ENCODE data around the gene FUT4.

FUT4 gene

DNA sequence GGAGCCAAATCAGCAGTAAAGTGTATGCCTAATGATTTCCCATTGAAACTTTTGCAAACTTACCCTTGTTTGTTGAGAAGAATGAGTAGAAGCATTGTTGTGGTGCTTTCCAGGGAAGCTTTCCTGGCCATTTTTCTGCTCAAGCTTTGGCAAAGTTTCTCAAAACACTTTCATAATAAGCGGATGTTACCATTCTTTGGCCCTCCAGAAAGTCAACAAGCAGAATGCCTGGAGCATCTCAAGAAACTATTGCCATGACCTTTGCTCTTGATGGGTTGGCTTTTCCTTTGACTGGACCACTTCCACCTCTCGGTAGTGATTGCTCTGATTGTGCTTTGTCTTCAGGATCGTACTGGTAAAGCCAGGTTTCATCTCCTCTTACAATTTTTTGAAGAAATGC, 34.1 kb downstream of the FUT4 start:
- DNase-seq (ENCODE audit: low read depth) = no peak
- no peak overlapping the region for H3K4me3 ChIP-seq (ENCODE audit: low read depth, low read length)
- TF ChIP-seq, protein P1, sequence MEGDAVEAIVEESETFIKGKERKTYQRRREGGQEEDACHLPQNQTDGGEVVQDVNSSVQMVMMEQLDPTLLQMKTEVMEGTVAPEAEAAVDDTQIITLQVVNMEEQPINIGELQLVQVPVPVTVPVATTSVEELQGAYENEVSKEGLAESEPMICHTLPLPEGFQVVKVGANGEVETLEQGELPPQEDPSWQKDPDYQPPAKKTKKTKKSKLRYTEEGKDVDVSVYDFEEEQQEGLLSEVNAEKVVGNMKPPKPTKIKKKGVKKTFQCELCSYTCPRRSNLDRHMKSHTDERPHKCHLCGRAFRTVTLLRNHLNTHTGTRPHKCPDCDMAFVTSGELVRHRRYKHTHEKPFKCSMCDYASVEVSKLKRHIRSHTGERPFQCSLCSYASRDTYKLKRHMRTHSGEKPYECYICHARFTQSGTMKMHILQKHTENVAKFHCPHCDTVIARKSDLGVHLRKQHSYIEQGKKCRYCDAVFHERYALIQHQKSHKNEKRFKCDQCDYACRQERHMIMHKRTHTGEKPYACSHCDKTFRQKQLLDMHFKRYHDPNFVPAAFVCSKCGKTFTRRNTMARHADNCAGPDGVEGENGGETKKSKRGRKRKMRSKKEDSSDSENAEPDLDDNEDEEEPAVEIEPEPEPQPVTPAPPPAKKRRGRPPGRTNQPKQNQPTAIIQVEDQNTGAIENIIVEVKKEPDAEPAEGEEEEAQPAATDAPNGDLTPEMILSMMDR (conservative IDR thresholded peaks at IDR 0.05; ENCODE audit: low read depth, low read length) = no peak

DNA sequence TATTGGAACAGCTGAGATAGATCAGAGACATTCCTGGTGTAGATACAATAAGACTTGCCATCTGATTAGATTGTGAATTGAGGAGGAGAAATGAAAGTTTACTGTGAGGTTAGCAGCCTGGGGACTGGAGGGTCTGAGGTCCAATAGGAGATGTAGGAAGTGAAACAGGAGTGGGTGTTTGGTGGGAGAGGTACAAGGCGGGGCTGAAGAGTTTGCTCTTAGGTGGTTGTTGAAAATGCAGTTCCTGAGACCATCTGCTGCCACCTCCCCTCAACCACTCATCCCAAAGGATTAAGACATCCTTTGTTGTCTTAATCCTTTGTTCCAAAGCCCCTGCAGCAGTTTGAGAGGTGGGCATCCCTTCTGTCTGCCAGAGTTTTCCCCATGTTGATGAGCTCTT, 38.2 kb downstream of the FUT4 start:
- no peak overlapping the region for H3K4me3 ChIP-seq (ENCODE audit: low read depth, low read length)
- no peak for DNase-seq (ENCODE audit: low read depth)
- TF ChIP-seq, protein P1 (conservative IDR thresholded peaks at IDR 0.05; ENCODE audit: low read depth, low read length) = no peak

DNA sequence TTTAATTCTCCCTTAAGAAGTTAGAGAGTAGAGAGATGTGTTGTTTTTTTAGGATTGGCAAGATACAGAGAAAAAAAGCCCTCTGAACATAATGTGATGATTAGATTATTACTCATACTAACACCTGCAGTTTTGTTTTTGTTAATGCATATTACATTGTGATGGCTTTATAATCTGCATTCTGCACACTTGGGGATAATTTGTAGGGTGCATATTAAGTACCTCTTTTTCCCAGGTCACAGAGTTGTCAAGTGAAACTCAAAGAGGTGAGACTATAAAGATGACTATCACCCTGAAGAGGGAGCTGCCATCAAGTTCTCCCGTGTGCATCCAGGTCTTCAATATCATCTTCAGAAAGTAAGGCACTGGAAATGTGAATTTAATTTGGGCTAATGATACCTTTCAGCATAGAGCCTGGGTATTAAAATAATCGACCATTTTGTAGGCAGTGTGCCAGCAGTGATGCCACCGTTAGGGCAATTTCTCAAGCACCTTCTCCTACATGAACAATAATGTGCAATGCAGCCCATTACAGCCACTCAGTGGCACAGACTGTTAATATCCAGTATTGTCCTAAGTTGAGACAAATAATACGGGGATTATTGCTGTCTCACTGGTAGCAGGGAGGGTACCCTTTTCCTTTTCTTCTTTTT, 39.6 kb downstream of the FUT4 start:
- DNase-seq (ENCODE audit: low read depth) = no peak
- TF ChIP-seq, protein P1 (conservative IDR thresholded peaks at IDR 0.05; ENCODE audit: low read depth, low read length) = no peak
- no peak overlapping the region for H3K4me3 ChIP-seq (ENCODE audit: low read depth, low read length)

DNA sequence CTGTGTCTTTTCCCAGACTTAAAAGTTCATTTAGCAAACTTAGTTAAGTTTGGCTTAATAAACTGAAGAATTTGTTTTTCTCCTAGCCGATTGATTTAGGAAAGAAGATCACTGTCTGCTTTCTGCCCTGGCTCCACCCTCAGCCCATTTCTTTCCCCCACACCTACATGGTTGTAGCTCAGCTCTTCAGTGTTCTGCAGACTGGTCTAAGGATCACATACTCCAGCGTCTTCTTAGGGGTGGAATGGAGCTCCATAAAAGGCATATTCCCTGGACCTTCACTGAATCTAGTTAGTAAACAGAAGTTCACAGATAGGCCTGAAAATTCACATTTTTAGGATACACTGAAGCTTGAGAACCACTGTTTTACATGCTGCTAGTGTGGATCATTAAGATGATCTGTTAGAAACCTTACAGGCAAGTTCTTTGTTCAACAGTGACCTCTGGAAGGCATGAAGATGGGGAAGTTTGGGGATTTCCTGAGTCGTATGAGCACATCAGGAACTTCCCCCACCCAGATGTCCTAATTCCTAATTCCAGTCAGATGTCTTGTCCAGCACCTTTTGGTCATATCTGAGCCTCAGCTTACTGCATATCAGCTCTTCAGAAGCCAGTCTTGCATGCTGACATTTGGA, 40.3 kb downstream of the FUT4 start:
- TF ChIP-seq, protein P1 (conservative IDR thresholded peaks at IDR 0.05; ENCODE audit: low read depth, low read length) = no peak
- no peak overlapping the region for H3K4me3 ChIP-seq (ENCODE audit: low read depth, low read length)
- DNase-seq (ENCODE audit: low read depth) = peak; percentile 44

DNA sequence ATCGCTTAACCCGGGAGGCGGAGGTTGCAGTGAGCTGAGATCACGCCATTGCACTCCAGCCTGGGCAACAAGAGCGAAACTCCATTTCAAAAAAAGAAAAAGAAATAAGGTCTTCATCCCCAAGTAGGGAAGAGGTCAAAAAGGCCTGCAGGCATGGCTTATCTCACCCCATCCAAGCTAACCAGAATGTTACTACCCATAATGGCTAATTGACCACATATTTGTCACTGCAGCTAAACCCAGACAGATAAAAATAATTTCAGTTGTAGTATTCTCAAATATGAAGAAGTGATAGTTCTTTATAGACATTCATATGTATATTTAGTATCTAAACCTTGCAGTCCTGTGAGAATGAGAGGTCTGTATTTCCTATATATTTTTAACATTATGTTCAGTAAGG, 41.3 kb downstream of the FUT4 start:
- TF ChIP-seq, protein P1 (conservative IDR thresholded peaks at IDR 0.05; ENCODE audit: low read depth, low read length) = no peak
- no peak for DNase-seq (ENCODE audit: low read depth)
- H3K4me3 ChIP-seq (ENCODE audit: low read depth, low read length) = no peak overlapping the region

DNA sequence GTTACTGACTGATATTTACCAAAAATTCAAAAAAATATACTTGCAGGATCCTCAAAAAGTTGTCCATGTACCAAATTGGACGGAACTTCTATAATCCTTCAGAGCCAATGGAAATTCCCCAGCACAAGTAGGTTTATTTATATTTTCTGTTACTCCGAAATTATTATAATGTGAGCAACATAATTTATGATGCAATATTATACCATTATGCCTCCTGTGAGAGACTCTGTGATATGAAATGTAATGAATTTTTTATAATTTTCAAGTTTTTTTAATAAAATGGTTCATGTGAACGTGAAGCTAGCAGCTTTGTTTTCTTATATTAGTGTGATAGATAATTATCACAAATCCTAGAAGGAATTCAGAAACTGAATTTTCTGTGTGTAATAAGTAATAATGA, 41.7 kb downstream of the FUT4 start:
- H3K4me3 ChIP-seq (ENCODE audit: low read depth, low read length) = no peak overlapping the region
- no peak for DNase-seq (ENCODE audit: low read depth)
- TF ChIP-seq, protein P1 (conservative IDR thresholded peaks at IDR 0.05; ENCODE audit: low read depth, low read length) = no peak

DNA sequence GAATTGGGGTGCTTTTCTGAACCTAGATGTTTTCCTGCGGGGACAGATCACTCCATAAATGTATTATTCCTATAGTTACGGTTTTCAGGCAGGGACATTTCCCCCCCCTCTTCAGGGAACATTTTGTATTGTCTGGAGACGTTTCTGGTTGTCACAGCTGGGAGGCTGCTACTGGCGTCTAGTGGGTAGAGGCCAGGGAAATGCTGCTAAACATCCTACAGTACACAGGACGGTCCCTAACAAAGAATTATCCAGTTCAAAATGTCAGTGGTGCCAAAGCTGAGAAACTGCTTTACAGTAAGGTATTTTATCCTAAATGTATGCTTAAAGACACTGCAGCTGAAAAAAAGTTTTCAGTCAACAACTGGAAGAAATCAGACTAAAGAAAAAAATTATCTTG, 42.8 kb downstream of the FUT4 start:
- no peak for DNase-seq (ENCODE audit: low read depth)
- TF ChIP-seq, protein P1 (conservative IDR thresholded peaks at IDR 0.05; ENCODE audit: low read depth, low read length) = no peak
- H3K4me3 ChIP-seq (ENCODE audit: low read depth, low read length) = no peak overlapping the region

Measured in choroid plexus epithelial cell (primary cell).